IMR-90 (cell line): ENCODE results near the gene WDFY2. TPM values are rescaled to one million over a fixed set of nuclear protein-coding genes. Genes with fewer than 3 reads are reported as not detected.

Experiments used
- ATAC-seq: fragments of 200-7000 bp; cut with Tn5 transposase; 2 replicates; pipeline ENCODE4 v1.9.1; 2020; ENCODE audit warnings: low read depth, mild to moderate bottlenecking, moderate library complexity
- BruUV-seq: library from RNA; stranded (reverse); fragments of 400-500 nt; replicated peaks from 2 replicates; lab custom pipeline; 2021; lab: Mats Ljungman, UMichigan
- CTCF ChIA-PET: fragments of 300-600 bp; formaldehyde crosslinking; extraction: SDS; loops from one replicate; lab custom pipeline; 2021; ENCODE audit warnings: antibody characterized with exemption; lab: Yijun Ruan, JAX
- POLR2A ChIA-PET: fragments of 300-600 bp; sonication (Branson Sonifier 250); formaldehyde crosslinking; loops from one replicate; lab custom pipeline; 2022; ENCODE audit warnings: antibody characterized with exemption; ENCODE audit not compliant: unreplicated experiment; lab: Charles Lee
- DNase-seq: peaks from one replicate; pipeline ENCODE4 v3.0.0; 2013
- H2AFZ ChIP-seq: replicated peaks from 2 replicates; pipeline ENCODE3; 2013; ENCODE audit warnings: low read length, mild to moderate bottlenecking; ENCODE audit not compliant: poor library complexity
- H2AK5ac ChIP-seq: 2 replicates; pipeline ENCODE4 v1.6.1; 2013; ENCODE audit warnings: low read depth, low read length, inconsistent platforms
- H2AK9ac ChIP-seq: replicated peaks from 2 replicates; pipeline ENCODE3; 2013; ENCODE audit warnings: mild to moderate bottlenecking, low read depth, low read length, moderate library complexity; ENCODE audit not compliant: poor library complexity
- H2BK120ac ChIP-seq: 2 replicates; pipeline ENCODE4 v1.6.1; 2013; ENCODE audit warnings: low read depth, low read length, inconsistent platforms
- H2BK15ac ChIP-seq: 3 replicates; pipeline ENCODE4 v1.6.1; 2013; ENCODE audit warnings: low read depth, low read length, inconsistent platforms
- H2BK20ac ChIP-seq: 2 replicates; pipeline ENCODE4 v1.6.1; 2013; ENCODE audit warnings: low read depth, mild to moderate bottlenecking, inconsistent platforms, low read length, moderate library complexity
- H2BK5ac ChIP-seq: 2 replicates; pipeline ENCODE4 v1.6.1; 2013; ENCODE audit warnings: mild to moderate bottlenecking, low read depth, low read length, inconsistent platforms; ENCODE audit not compliant: poor library complexity, severe bottlenecking
- H3K14ac ChIP-seq: replicated peaks from 2 replicates; pipeline ENCODE4 v1.6.1; 2013; ENCODE audit warnings: low read depth, low read length, inconsistent platforms
- H3K18ac ChIP-seq: 2 replicates; pipeline ENCODE4 v1.6.1; 2013; ENCODE audit warnings: low read depth, low read length, control low read depth
- H3K23ac ChIP-seq: 2 replicates; pipeline ENCODE4 v1.6.1; 2013; ENCODE audit warnings: low read depth, low read length, inconsistent platforms
- H3K27ac ChIP-seq: 2 replicates; pipeline ENCODE4 v1.5.1; 2013; ENCODE audit warnings: mild to moderate bottlenecking, control low read depth, low read length; ENCODE audit not compliant: insufficient read depth
- H3K27me3 ChIP-seq: 2 replicates; pipeline ENCODE4 v1.6.1; 2013; ENCODE audit warnings: low read length; ENCODE audit not compliant: control insufficient read depth, insufficient read depth
- H3K36me3 ChIP-seq: 2 replicates; pipeline ENCODE4 v1.6.1; 2013; ENCODE audit warnings: low read length, mixed read lengths; ENCODE audit not compliant: control insufficient read depth, insufficient read depth
- H3K4ac ChIP-seq: 2 replicates; pipeline ENCODE4 v1.6.1; 2013; ENCODE audit warnings: low read depth, low read length, inconsistent platforms
- H3K4me1 ChIP-seq: 2 replicates; pipeline ENCODE4 v1.6.1; 2013; ENCODE audit warnings: low read length, mixed read lengths; ENCODE audit not compliant: control insufficient read depth, insufficient read depth
- H3K4me2 ChIP-seq: 2 replicates; pipeline ENCODE4 v1.6.1; 2013; ENCODE audit warnings: low read depth, mild to moderate bottlenecking, control low read depth, low read length, moderate library complexity
- H3K4me3 ChIP-seq: 2 replicates; pipeline ENCODE4 v1.5.1; 2013; ENCODE audit warnings: low read depth, mild to moderate bottlenecking, control low read depth, low read length, moderate library complexity; ENCODE audit not compliant: insufficient read depth
- H3K56ac ChIP-seq: 2 replicates; pipeline ENCODE4 v1.6.1; 2013; ENCODE audit warnings: low read length, inconsistent platforms; ENCODE audit not compliant: insufficient read depth; ENCODE audit errors: extremely low read depth
- H3K79me1 ChIP-seq, 2 experiments: 2 replicates each; pipeline ENCODE4 v1.6.1; 2013; ENCODE audit warnings: low read length in 2 of 2, inconsistent platforms in 1 of 2, low read depth in 1 of 2
- H3K9ac ChIP-seq: 2 replicates; pipeline ENCODE4 v1.6.1; 2013; ENCODE audit warnings: low read depth, low read length, control low read depth
- H3K9me1 ChIP-seq: 2 replicates; pipeline ENCODE4 v1.6.1; 2013; ENCODE audit warnings: low read length, inconsistent platforms; ENCODE audit not compliant: insufficient read depth
- H3K9me3 ChIP-seq: 2 replicates; pipeline ENCODE4 v1.6.1; 2013; ENCODE audit warnings: low read length; ENCODE audit not compliant: control insufficient read depth, insufficient read depth
- H4K20me1 ChIP-seq: 2 replicates; pipeline ENCODE4 v1.6.1; 2013; ENCODE audit warnings: low read length, inconsistent platforms; ENCODE audit not compliant: insufficient read depth
- H4K5ac ChIP-seq: 2 replicates; pipeline ENCODE4 v1.6.1; 2013; ENCODE audit warnings: mild to moderate bottlenecking, low read depth, low read length, control low read depth
- H4K8ac ChIP-seq, 2 experiments: 2 replicates each; pipeline ENCODE4 v1.6.1; 2013; ENCODE audit warnings: low read depth in 2 of 2, low read length in 2 of 2, control low read depth in 1 of 2, inconsistent platforms in 1 of 2
- H4K91ac ChIP-seq: 2 replicates; pipeline ENCODE4 v1.6.1; 2013; ENCODE audit warnings: low read depth, low read length, inconsistent platforms; ENCODE audit not compliant: insufficient read depth
- BHLHE40 ChIP-seq: fragments of 150-350 bp; IDR thresholded peaks from 2 replicates; pipeline ENCODE4 v1.6.1; 2016; ENCODE audit warnings: mild to moderate bottlenecking, low read depth, low read length
- CEBPB ChIP-seq: IDR thresholded peaks from 2 replicates; pipeline ENCODE4 v1.6.1; 2012; ENCODE audit warnings: low read depth, low read length, improper control_type of control experiment
- CHD1 ChIP-seq: IDR thresholded peaks from 2 replicates; pipeline ENCODE4 v1.6.1; 2012; ENCODE audit warnings: low read depth, low read length, improper control_type of control experiment
- CTCF ChIP-seq: conservative IDR thresholded peaks from 2 replicates; pipeline ENCODE4 v1.5.1; 2012; ENCODE audit warnings: mild to moderate bottlenecking, low read depth, low read length, improper control_type of control experiment
- ELK1 ChIP-seq: fragments of 150-350 bp; IDR thresholded peaks from 2 replicates; pipeline ENCODE4 v1.6.1; 2016; ENCODE audit warnings: low read depth, mild to moderate bottlenecking, low read length, moderate library complexity, borderline replicate concordance
- FOS ChIP-seq: fragments of 150-350 bp; IDR thresholded peaks from 2 replicates; pipeline ENCODE4 v1.6.1; 2016; ENCODE audit warnings: low read depth, low read length
- MAFK ChIP-seq: IDR thresholded peaks from 2 replicates; pipeline ENCODE4 v1.6.1; 2012; ENCODE audit warnings: low read depth, low read length, improper control_type of control experiment
- MAZ ChIP-seq: IDR thresholded peaks from 2 replicates; pipeline ENCODE4 v1.6.1; 2012; ENCODE audit warnings: low read depth, mild to moderate bottlenecking, low read length, improper control_type of control experiment, moderate library complexity, borderline replicate concordance
- MXI1 ChIP-seq: IDR thresholded peaks from 2 replicates; pipeline ENCODE4 v1.6.1; 2012; ENCODE audit warnings: low read depth, mild to moderate bottlenecking, low read length, moderate library complexity, borderline replicate concordance
- NFE2L2 ChIP-seq: fragments of 150-350 bp; IDR thresholded peaks from 2 replicates; pipeline ENCODE4 v1.6.1; 2016; ENCODE audit warnings: low read depth, mild to moderate bottlenecking, low read length
- POLR2A ChIP-seq: IDR thresholded peaks from 2 replicates; pipeline ENCODE4 v1.6.1; 2012; ENCODE audit warnings: mild to moderate bottlenecking, low read depth, low read length
- RAD21 ChIP-seq: IDR thresholded peaks from 2 replicates; pipeline ENCODE4 v1.6.1; 2012; ENCODE audit warnings: low read length, improper control_type of control experiment
- RCOR1 ChIP-seq: IDR thresholded peaks from 2 replicates; pipeline ENCODE4 v1.6.1; 2012; ENCODE audit warnings: mild to moderate bottlenecking, low read length, improper control_type of control experiment; ENCODE audit not compliant: insufficient replicate concordance
- RFX5 ChIP-seq: IDR thresholded peaks from 2 replicates; pipeline ENCODE4 v1.8.0; 2012; ENCODE audit warnings: low read depth, mild to moderate bottlenecking, low read length, moderate library complexity
- SMC3 ChIP-seq: fragments of 150-350 bp; IDR thresholded peaks from 2 replicates; pipeline ENCODE4 v1.6.1; 2016; ENCODE audit warnings: low read depth, mild to moderate bottlenecking, antibody characterized with exemption, low read length, moderate library complexity
- USF2 ChIP-seq: fragments of 150-350 bp; IDR thresholded peaks from 2 replicates; pipeline ENCODE4 v1.6.1; 2017; ENCODE audit warnings: mild to moderate bottlenecking, antibody characterized with exemption, low read length, low read depth
- WGBS, 2 experiments: methylation state at CpG; one replicate each; pipeline versions ENCODE4 v1.1.5 to v1.1.7; 2013; ENCODE audit warnings: missing lambda C conversion rate in 2 of 2; ENCODE audit not compliant: insufficient read length in 1 of 2; ENCODE audit errors: extremely low coverage in 2 of 2; 5-methylcytosine and 5-hydroxymethylcytosine counted together
- dilution Hi-C: fragments of 300-500 bp; cut with HindIII; formaldehyde crosslinking; loops from one replicate; pipeline ENCODE4 v1.14.3; 2018; ENCODE audit warnings: low sequenced_read_pairs; ENCODE audit not compliant: unreplicated experiment
- in situ Hi-C: fragments of 300-500 bp; cut with MboI; formaldehyde crosslinking; loops from 3 replicates; pipeline ENCODE4 v1.14.3; 2019; ENCODE audit warnings: low sequenced_read_pairs, inconsistent platforms, mixed read lengths
- intact Hi-C: fragments of 100-400 bp; cut with micrococcal nuclease; formaldehyde crosslinking; loops from 2 replicates; pipeline ENCODE4 v1.10.0; 2022
- polyA plus RNA-seq, 3 experiments: library from polyadenylated mRNA; depleted of rRNA; stranded (reverse); fragments of >200 nt; gene quantifications; 2 replicates each; pipeline ENCODE4 v1.2.3, GENCODE V29; 2012; ENCODE audit warnings: low replicate concordance in 1 of 3
- total RNA-seq: library from RNA; depleted of rRNA; stranded (reverse); fragments of >200 nt; gene quantifications from 2 replicates; pipeline ENCODE4 v1.2.3, GENCODE V29; 2012

Gene WDFY2
- total and polyA plus RNA-seq, 2 of the 4 experiments (the other 2 are of a cell fraction): 4.3 to 5.4 TPM

- POLR2A ChIA-PET: interaction anchor here (0.6 kb wide), 2 partner anchors 177 to 375 kb away, joined by 3 read pairs; no protein-coding TSS in a partner anchor
- intact Hi-C loops (loop anchor here (2.0 kb wide), 1 partner anchor 362 kb away; no protein-coding TSS in a partner anchor), dilution Hi-C loops (no loop called here), in situ Hi-C loops (loop anchor here (5.0 kb wide), 1 partner anchor 354 kb away; no protein-coding TSS in a partner anchor)
- Histone ChIP-seq H3K23ac (no peak overlapping the region), H4K91ac (no peak overlapping the region), H2AK5ac (no peak overlapping the region), H3K4me1 (peaks cover 10% of the 10 kb centered on the region), H3K27me3 (no peaks in the 10 kb centered on the region), H2BK120ac (no peak overlapping the region), H3K9ac (no peak overlapping the region), H4K8ac (no peak overlapping the region), H3K27ac (no peak overlapping the region), H3K9me1 (peaks cover 12% of the 10 kb centered on the region), H3K56ac (no peak overlapping the region), H3K14ac (no peak overlapping the region), H3K9me3 (no peaks in the 10 kb centered on the region), H2AFZ (no peak overlapping the region), H3K36me3 (no peaks in the 10 kb centered on the region), H3K79me1 (0 out of 4 replicates have a peak, but pooled peaks cover 0 to 5% of the 10 kb centered on the region in 2 experiments), H3K18ac (no peak overlapping the region), H3K4me3 (no peak overlapping the region), H4K20me1 (no peaks in the 10 kb centered on the region), H3K4me2 (no peak overlapping the region), H2BK20ac (no peak overlapping the region), H3K4ac (no peak overlapping the region), H2AK9ac (no peak overlapping the region), H2BK5ac (no peak overlapping the region), H4K5ac (no peak overlapping the region), H2BK15ac (no peak overlapping the region)
- no TSS peak for BruUV-seq
- CTCF ChIA-PET: interaction anchor here (0.7 to 0.9 kb wide), 3 partner anchors 206 to 399 kb away, joined by 3 read pairs; no protein-coding TSS in a partner anchor
- DNase-seq: no peak
- no peak for TF ChIP-seq BHLHE40
- no peak for TF ChIP-seq ELK1
- no peak for TF ChIP-seq POLR2A
- no peak for TF ChIP-seq RCOR1
- TF ChIP-seq SMC3: no peak
- no peak for TF ChIP-seq RAD21
- TF ChIP-seq FOS: no peak
- no peak for TF ChIP-seq USF2
- no peak for TF ChIP-seq MAZ
- no peak for TF ChIP-seq CEBPB
- no peak for TF ChIP-seq MAFK
- no peak for TF ChIP-seq NFE2L2
- TF ChIP-seq CHD1: no peak
- TF ChIP-seq MXI1: no peak
- TF ChIP-seq RFX5: no peak
- TF ChIP-seq CTCF: no peak
- 84% methylated on average over 6 of the region's 7 CpGs; no CpG with 5 or more reads in 1 of the 2 experiments for WGBS, 2 experiments
- no peak for ATAC-seq
Observed at GRCh38 chr13:51796546-51796945, 212.3 kb downstream of the WDFY2 start.
